OCI-LY1 (cell line): ENCODE results near the gene RSBN1L.

Source experiments
- H2AFZ ChIP-seq: fragments of 200-600 bp; sonication (generic), shearing (Covaris generic); 2 replicates; pipeline ENCODE4 v1.6.0; 2014; ENCODE audit warnings: antibody characterized with exemption, mild to moderate bottlenecking, low read length
- H3F3A ChIP-seq: fragments of 200-600 bp; sonication (generic), shearing (Covaris generic); 2 replicates; pipeline ENCODE4 v1.6.0; 2014; ENCODE audit warnings: mild to moderate bottlenecking, antibody characterized with exemption, low read length, moderate library complexity; ENCODE audit not compliant: insufficient read depth
- H3K27ac ChIP-seq: fragments of 200-600 bp; sonication (generic); 2 replicates; pipeline ENCODE4 v1.5.1; 2014; ENCODE audit warnings: low read length, mixed run types, mild to moderate bottlenecking, low read depth; ENCODE audit not compliant: poor library complexity, severe bottlenecking
- H3K27me3 ChIP-seq: fragments of 200-600 bp; sonication (generic); 2 replicates; pipeline ENCODE4 v1.6.0; 2014; ENCODE audit warnings: antibody characterized with exemption, mild to moderate bottlenecking, low read length, moderate library complexity; ENCODE audit not compliant: insufficient read depth
- H3K36me3 ChIP-seq: fragments of 200-600 bp; sonication (generic); 2 replicates; pipeline ENCODE4 v1.6.1; 2014; ENCODE audit warnings: mild to moderate bottlenecking, antibody characterized with exemption, low read length, moderate library complexity, mixed read lengths; ENCODE audit not compliant: insufficient read depth
- H3K4me1 ChIP-seq: fragments of 200-600 bp; sonication (generic); 2 replicates; pipeline ENCODE4 v1.5.1; 2014; ENCODE audit warnings: mild to moderate bottlenecking, low read length, moderate library complexity; ENCODE audit not compliant: insufficient read depth, severe bottlenecking
- H3K4me2 ChIP-seq: fragments of 200-600 bp; sonication (generic), shearing (Covaris generic); 2 replicates; pipeline ENCODE4 v1.6.1; 2014; ENCODE audit warnings: low read length
- H3K4me3 ChIP-seq: fragments of 200-600 bp; sonication (generic); 2 replicates; pipeline ENCODE4 v1.5.1; 2014; ENCODE audit warnings: low read length, low read depth, mild to moderate bottlenecking, mixed read lengths; ENCODE audit not compliant: poor library complexity, severe bottlenecking
- H3K79me2 ChIP-seq: fragments of 200-600 bp; shearing (Covaris generic); 2 replicates; pipeline ENCODE4 v1.6.1; 2016; ENCODE audit warnings: mixed run types, low read length, mixed read lengths; ENCODE audit not compliant: insufficient read depth
- H3K9ac ChIP-seq: fragments of 200-600 bp; sonication (generic), shearing (Covaris generic); 2 replicates; pipeline ENCODE4 v1.6.1; 2014; ENCODE audit warnings: mild to moderate bottlenecking, low read length, mixed read lengths
- H3K9me2 ChIP-seq: fragments of 200-600 bp; sonication (generic), shearing (Covaris generic); 2 replicates; pipeline ENCODE4 v1.6.1; 2014; ENCODE audit warnings: low read depth, mild to moderate bottlenecking, low read length, mixed read lengths
- H3K9me3 ChIP-seq: fragments of 200-600 bp; shearing (Covaris generic); 2 replicates; pipeline ENCODE4 v1.6.1; 2014; ENCODE audit warnings: low read length, mixed read lengths
- H4K20me1 ChIP-seq: fragments of 200-600 bp; sonication (generic), shearing (Covaris generic); 2 replicates; pipeline ENCODE4 v1.6.0; 2016; ENCODE audit warnings: mild to moderate bottlenecking, low read length; ENCODE audit not compliant: insufficient read depth
- CTCF ChIP-seq: fragments of 200-600 bp; sonication (generic), shearing (Covaris generic); IDR thresholded peaks from 2 replicates; pipeline ENCODE4 v1.5.1; 2017; ENCODE audit warnings: mild to moderate bottlenecking, antibody characterized with exemption, low read length, moderate library complexity, mixed read lengths
- EZH2 ChIP-seq: fragments of 200-600 bp; sonication (generic), shearing (Covaris generic); IDR thresholded peaks from 2 replicates; pipeline ENCODE4 v1.8.0; 2017; ENCODE audit warnings: borderline replicate concordance, mixed run types, mild to moderate bottlenecking, antibody characterized with exemption, low read length, moderate library complexity, mixed read lengths

RSBN1L gene

GRCh38 chr7:77736991-77737390, 40.7 kb downstream of the RSBN1L start:
- H3K4me3 ChIP-seq, result no peak overlapping the region
- H3K27me3 ChIP-seq, result no peaks in the 10 kb centered on the region
- no peaks in the 10 kb centered on the region; the same call in 1 of the 2 replicates for H4K20me1 ChIP-seq
- peaks cover 49% of the 10 kb centered on the region for H3K36me3 ChIP-seq
- TF ChIP-seq CTCF (no peak), EZH2 (no peak)
- peaks cover 51% of the 10 kb centered on the region for H3K79me2 ChIP-seq
- H3K9me3 ChIP-seq, result no peaks in the 10 kb centered on the region
- no peak overlapping the region for H3K27ac ChIP-seq
- no peaks in the 10 kb centered on the region for H3F3A ChIP-seq
- H3K4me1 ChIP-seq, result no peaks in the 10 kb centered on the region
- no peak overlapping the region for H2AFZ ChIP-seq
- no peak overlapping the region for H3K9ac ChIP-seq
- H3K4me2 ChIP-seq, result no peak overlapping the region
- H3K9me2 ChIP-seq, result no peaks in the 10 kb centered on the region

GRCh38 chr7:77738382-77738781, 42.1 kb downstream of the RSBN1L start:
- Histone ChIP-seq H2AFZ (no peak overlapping the region), H3K79me2 (peaks cover 37% of the 10 kb centered on the region), H3K36me3 (peaks cover 61% of the 10 kb centered on the region), H3K9ac (no peak overlapping the region), H4K20me1 (no peaks in the 10 kb centered on the region; the same call in 1 of the 2 replicates), H3K27me3 (no peaks in the 10 kb centered on the region), H3K4me1 (peaks cover 5% of the 10 kb centered on the region), H3K9me3 (no peaks in the 10 kb centered on the region), H3K9me2 (no peaks in the 10 kb centered on the region), H3K4me2 (no peak overlapping the region), H3K4me3 (no peak overlapping the region), H3K27ac (no peak overlapping the region), H3F3A (no peaks in the 10 kb centered on the region)
- TF ChIP-seq CTCF (no peak), EZH2 (no peak)

- H3K27me3 ChIP-seq, result no peaks in the 10 kb centered on the region
- H3K79me2 ChIP-seq, result peaks cover 37% of the 10 kb centered on the region
- H4K20me1 ChIP-seq, result no peaks in the 10 kb centered on the region; the same call in 1 of the 2 replicates
- H3K9me2 ChIP-seq, result no peaks in the 10 kb centered on the region
- peaks cover 5% of the 10 kb centered on the region for H3K4me1 ChIP-seq
- no peaks in the 10 kb centered on the region for H3K9me3 ChIP-seq
- no peak overlapping the region for H3K9ac ChIP-seq
- peaks cover 66% of the 10 kb centered on the region for H3K36me3 ChIP-seq
- H3K4me2 ChIP-seq, result no peak overlapping the region
- TF ChIP-seq EZH2, result no peak
- H3F3A ChIP-seq, result no peaks in the 10 kb centered on the region
- no peak overlapping the region for H2AFZ ChIP-seq
- H3K4me3 ChIP-seq, result no peak overlapping the region
- H3K27ac ChIP-seq, result no peak overlapping the region
Measured at GRCh38 chr7:77738871-77739270, 42.6 kb downstream of the RSBN1L start.

- H3K79me2 ChIP-seq, result peaks cover 23% of the 10 kb centered on the region
Measured at GRCh38 chr7:77740257-77740656, 44.0 kb downstream of the RSBN1L start.

More at GRCh38 chr7:77740257-77740656, 44.0 kb downstream of the RSBN1L start:
- Histone ChIP-seq H3K9ac (no peak overlapping the region), H3K9me3 (no peaks in the 10 kb centered on the region), H4K20me1 (no peaks in the 10 kb centered on the region; the same call in 1 of the 2 replicates), H3K27ac (no peak overlapping the region), H3K9me2 (no peaks in the 10 kb centered on the region), H3K36me3 (peaks cover 72% of the 10 kb centered on the region), H3K4me2 (no peak overlapping the region), H2AFZ (no peak overlapping the region), H3F3A (no peaks in the 10 kb centered on the region), H3K27me3 (no peaks in the 10 kb centered on the region), H3K4me3 (no peak overlapping the region), H3K4me1 (peaks cover 5% of the 10 kb centered on the region)
- TF ChIP-seq EZH2, result no peak
- no peak for TF ChIP-seq CTCF
